Endothelial cell (in vitro differentiated cells): ENCODE data around the gene ADAMTS19. TPM values are rescaled to one million over a fixed set of nuclear protein-coding genes. Genes with fewer than 3 reads are reported as not detected.

Source experiments
- DNase-seq: peaks from one replicate; pipeline ENCODE4 v3.0.0; 2021; ENCODE audit warnings: low spot score
- H3K27ac Mint-ChIP-seq: one replicate; pipeline ENCODE4 v1.8.0; 2021; ENCODE audit warnings: mixed read lengths, inconsistent platforms; ENCODE audit not compliant: unreplicated experiment
- H3K27me3 Mint-ChIP-seq: one replicate; pipeline ENCODE4 v1.8.0; 2021; ENCODE audit warnings: mild to moderate bottlenecking, moderate library complexity, mixed read lengths, inconsistent platforms; ENCODE audit not compliant: unreplicated experiment
- H3K36me3 Mint-ChIP-seq: one replicate; pipeline ENCODE4 v1.8.0; 2021; ENCODE audit warnings: mild to moderate bottlenecking, low read depth, mixed read lengths, inconsistent platforms; ENCODE audit not compliant: unreplicated experiment
- H3K4me1 Mint-ChIP-seq: one replicate; pipeline ENCODE4 v1.8.0; 2021; ENCODE audit warnings: mild to moderate bottlenecking, mixed read lengths, inconsistent platforms; ENCODE audit not compliant: unreplicated experiment
- H3K4me3 Mint-ChIP-seq: one replicate; pipeline ENCODE4 v1.8.0; 2021; ENCODE audit warnings: mild to moderate bottlenecking, mixed read lengths, inconsistent platforms; ENCODE audit not compliant: unreplicated experiment
- H3K9me3 Mint-ChIP-seq: one replicate; pipeline ENCODE4 v1.8.0; 2021; ENCODE audit warnings: mixed read lengths, inconsistent platforms; ENCODE audit not compliant: unreplicated experiment
- total RNA-seq: library from RNA; stranded (reverse); fragmentation: NEBNext Ultra II Directional; extraction: Animal tissue kit (Norgen Biotek cat#: 25700); gene quantifications from one replicate; pipeline ENCODE4 v1.2.1, GENCODE V29; 2021; ENCODE audit not compliant: unreplicated experiment
- TF ChIP-seq, protein P1 (sequence below): fragments of 200-600 bp; sonication (generic); IDR thresholded peaks from one replicate; pipeline ENCODE4 v1.5.0; 2021; ENCODE audit warnings: antibody characterized with exemption; ENCODE audit not compliant: unreplicated experiment

ADAMTS19 gene
- total RNA-seq, 1 donor from 2014 or later = 6.9 TPM

DNA sequence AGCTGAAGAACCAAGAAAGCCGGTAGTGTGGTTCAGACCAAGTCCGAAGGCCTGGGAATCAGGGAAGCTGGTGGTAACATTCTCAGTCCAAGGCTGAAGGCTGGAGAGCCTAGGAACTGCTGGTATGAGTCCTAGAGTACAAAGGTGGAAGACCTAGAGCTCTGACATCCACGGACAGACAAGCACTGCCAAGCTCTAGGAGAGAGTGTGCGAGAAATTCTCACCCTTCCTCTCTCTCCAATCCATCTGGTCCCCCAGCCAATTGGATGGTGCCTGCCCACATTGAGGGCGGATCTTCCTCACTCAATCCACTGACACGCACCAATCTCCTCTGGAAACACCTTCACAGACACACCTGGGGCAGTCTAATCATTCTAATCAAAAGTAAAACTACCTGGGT is 19.7 kb upstream of the ADAMTS19 start:
- Mint-ChIP-seq H3K9me3 (no peaks in the 10 kb centered on the region), H3K4me3 (no peak overlapping the region), H3K27me3 (no peaks in the 10 kb centered on the region), H3K4me1 (no peaks in the 10 kb centered on the region), H3K27ac (no peak overlapping the region), H3K36me3 (no peaks in the 10 kb centered on the region)
- DNase-seq = no peak
- TF ChIP-seq, protein P1, sequence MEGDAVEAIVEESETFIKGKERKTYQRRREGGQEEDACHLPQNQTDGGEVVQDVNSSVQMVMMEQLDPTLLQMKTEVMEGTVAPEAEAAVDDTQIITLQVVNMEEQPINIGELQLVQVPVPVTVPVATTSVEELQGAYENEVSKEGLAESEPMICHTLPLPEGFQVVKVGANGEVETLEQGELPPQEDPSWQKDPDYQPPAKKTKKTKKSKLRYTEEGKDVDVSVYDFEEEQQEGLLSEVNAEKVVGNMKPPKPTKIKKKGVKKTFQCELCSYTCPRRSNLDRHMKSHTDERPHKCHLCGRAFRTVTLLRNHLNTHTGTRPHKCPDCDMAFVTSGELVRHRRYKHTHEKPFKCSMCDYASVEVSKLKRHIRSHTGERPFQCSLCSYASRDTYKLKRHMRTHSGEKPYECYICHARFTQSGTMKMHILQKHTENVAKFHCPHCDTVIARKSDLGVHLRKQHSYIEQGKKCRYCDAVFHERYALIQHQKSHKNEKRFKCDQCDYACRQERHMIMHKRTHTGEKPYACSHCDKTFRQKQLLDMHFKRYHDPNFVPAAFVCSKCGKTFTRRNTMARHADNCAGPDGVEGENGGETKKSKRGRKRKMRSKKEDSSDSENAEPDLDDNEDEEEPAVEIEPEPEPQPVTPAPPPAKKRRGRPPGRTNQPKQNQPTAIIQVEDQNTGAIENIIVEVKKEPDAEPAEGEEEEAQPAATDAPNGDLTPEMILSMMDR = no peak

DNA sequence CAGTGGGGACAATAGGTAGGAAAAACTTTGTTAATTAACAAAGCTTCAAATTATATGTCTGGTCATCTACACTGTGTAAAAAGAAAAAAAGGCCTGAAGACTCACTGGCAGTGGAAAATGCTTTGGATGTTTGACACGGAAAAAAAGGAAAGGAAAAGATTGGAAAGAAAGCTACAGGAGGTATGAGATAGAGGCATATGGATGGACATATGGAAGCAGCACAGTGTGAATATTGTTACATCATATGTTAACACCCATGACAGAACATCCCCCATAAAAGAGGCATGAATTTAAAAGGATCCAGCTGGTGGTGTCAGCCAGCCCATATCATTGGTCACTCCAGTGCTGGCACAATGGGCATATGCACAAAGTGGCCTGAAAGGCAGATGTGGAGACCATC is 19.0 kb upstream of the ADAMTS19 start:
- no peak overlapping the region for H3K27ac Mint-ChIP-seq
- TF ChIP-seq, protein P1 = no peak
- no peaks in the 10 kb centered on the region for H3K4me1 Mint-ChIP-seq
- no peaks in the 10 kb centered on the region for H3K36me3 Mint-ChIP-seq
- no peak overlapping the region for H3K4me3 Mint-ChIP-seq
- H3K27me3 Mint-ChIP-seq = no peaks in the 10 kb centered on the region
- H3K9me3 Mint-ChIP-seq = no peaks in the 10 kb centered on the region
- DNase-seq = no peak

DNA sequence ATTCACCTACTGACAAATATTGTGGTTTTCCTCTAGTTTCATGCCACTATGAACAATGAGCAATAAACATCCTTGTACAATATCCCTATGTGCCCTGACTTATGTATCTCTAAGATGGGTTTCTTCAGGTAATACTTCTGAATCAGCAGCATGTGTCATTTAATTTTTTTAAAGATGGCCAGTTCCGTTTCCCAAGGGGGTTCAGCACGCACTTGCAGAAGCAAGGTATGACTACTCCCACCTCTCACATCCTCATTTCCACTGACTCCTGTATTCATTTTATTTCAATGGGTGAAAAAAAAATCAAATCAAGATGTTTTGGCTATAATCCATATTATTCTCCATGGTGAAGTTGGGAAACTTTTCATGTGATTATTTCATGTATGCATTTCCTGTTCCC is 14.7 kb upstream of the ADAMTS19 start:
- no peak overlapping the region for H3K4me3 Mint-ChIP-seq
- no peak overlapping the region for H3K27ac Mint-ChIP-seq
- H3K4me1 Mint-ChIP-seq = peaks cover 3% of the 10 kb centered on the region
- H3K36me3 Mint-ChIP-seq = no peaks in the 10 kb centered on the region
- DNase-seq = no peak
- TF ChIP-seq, protein P1 = no peak
- H3K9me3 Mint-ChIP-seq = no peaks in the 10 kb centered on the region
- H3K27me3 Mint-ChIP-seq = no peaks in the 10 kb centered on the region

DNA sequence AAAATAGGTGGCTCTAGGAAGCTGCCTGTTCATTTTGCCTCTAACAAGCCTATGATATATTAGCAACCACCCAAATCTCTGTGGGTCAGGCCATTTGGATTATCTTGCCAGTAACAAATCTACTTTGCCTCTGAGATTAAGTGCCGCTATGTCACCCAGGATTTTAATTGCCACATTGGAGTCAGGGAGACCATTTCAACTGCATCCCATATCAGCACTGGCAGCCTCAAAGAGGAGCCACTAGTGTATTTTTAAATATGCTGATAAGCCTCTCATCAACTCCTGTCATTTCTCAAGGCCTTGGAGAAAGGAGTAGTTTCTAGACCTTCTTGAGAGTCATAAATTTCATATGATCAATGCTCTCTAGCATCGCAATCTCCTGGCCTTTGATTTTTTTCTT is 12.1 kb upstream of the ADAMTS19 start:
- H3K4me3 Mint-ChIP-seq = no peak overlapping the region
- peaks cover 6% of the 10 kb centered on the region for H3K4me1 Mint-ChIP-seq
- DNase-seq = no peak
- no peaks in the 10 kb centered on the region for H3K27me3 Mint-ChIP-seq
- H3K36me3 Mint-ChIP-seq = no peaks in the 10 kb centered on the region
- H3K27ac Mint-ChIP-seq = no peak overlapping the region
- H3K9me3 Mint-ChIP-seq = no peaks in the 10 kb centered on the region
- TF ChIP-seq, protein P1 = no peak

DNA sequence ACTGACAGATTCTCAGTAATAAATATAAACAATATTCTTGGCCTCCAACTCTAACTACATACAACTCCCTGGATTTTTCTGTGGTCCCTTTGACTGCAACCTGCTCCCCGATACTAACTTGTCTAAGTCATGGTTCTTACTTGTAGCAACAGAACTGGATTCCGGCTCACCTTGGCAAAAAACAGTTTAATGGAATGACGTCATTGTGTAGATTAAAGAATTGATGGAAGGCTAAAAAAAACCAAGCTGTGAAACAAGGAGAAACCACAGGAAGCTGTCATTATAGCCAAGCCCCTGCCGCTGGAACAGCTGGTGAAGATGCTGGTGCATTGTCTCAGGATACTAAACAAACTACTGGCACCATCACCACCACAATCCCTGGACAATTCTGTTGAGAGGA is 11.4 kb upstream of the ADAMTS19 start:
- no peak overlapping the region for H3K4me3 Mint-ChIP-seq
- no peak overlapping the region for H3K27ac Mint-ChIP-seq
- H3K36me3 Mint-ChIP-seq = no peaks in the 10 kb centered on the region

More for the DNA sequence above, 11.4 kb upstream of the ADAMTS19 start:
- no peak for DNase-seq
- H3K9me3 Mint-ChIP-seq = no peaks in the 10 kb centered on the region
- H3K27me3 Mint-ChIP-seq = no peaks in the 10 kb centered on the region
- peaks cover 6% of the 10 kb centered on the region for H3K4me1 Mint-ChIP-seq
- TF ChIP-seq, protein P1 = no peak
